Ascending aorta (tissue), 2 donors: ENCODE results near the gene WDR36. TPM values are rescaled to one million over a fixed set of nuclear protein-coding genes. Genes with fewer than 3 reads are reported as not detected.

Experiments used
- DNase-seq, 2 donors: peaks; one replicate each; pipeline ENCODE4 v3.0.0-alpha.2; 2019; ENCODE audit warnings: low spot score in 2 of 2
- H3K27ac ChIP-seq, 2 donors: fragments of 200-600 bp; sonication (generic); one replicate each; pipeline ENCODE4 v1.5.1; 2016 to 2017; ENCODE audit warnings: mild to moderate bottlenecking in 1 of 2
- H3K27me3 ChIP-seq: fragments of 200-600 bp; sonication (generic); one replicate; pipeline ENCODE4 v1.5.1; 2017
- H3K36me3 ChIP-seq, 2 donors: fragments of 200-600 bp; sonication (generic); one replicate each; pipeline ENCODE4 v1.5.1; 2016
- H3K4me1 ChIP-seq, 2 donors: fragments of 200-600 bp; sonication (generic); one replicate each; pipeline ENCODE4 v1.5.1; 2016 to 2017; ENCODE audit warnings: mild to moderate bottlenecking in 1 of 2
- H3K4me3 ChIP-seq, 2 donors: fragments of 200-600 bp; sonication (generic); one replicate each; pipeline ENCODE4 v1.5.1; 2016 to 2017; ENCODE audit warnings: mild to moderate bottlenecking in 1 of 2
- H3K9me3 ChIP-seq, 2 donors: fragments of 200-600 bp; sonication (generic); one replicate each; pipeline ENCODE4 v1.5.1; 2016
- CTCF ChIP-seq, 3 experiments: fragments of 200-600 bp in 2 of 3; fragments of 450-650 bp in 1 of 3; sonication (generic) in 2 of 3; IDR thresholded peaks; one replicate each; pipeline ENCODE4 v1.5.1; 2016 to 2019; ENCODE audit warnings: antibody characterized with exemption in 3 of 3, mild to moderate bottlenecking in 1 of 3, moderate library complexity in 1 of 3
- intact Hi-C: fragments of 100-400 bp; cut with DNase I; formaldehyde crosslinking; loops from one replicate; pipeline ENCODE4 v1.15.1; 2023
- total RNA-seq: library from RNA; depleted of rRNA; stranded (reverse); fragments of >200 nt; gene quantifications from one replicate; pipeline ENCODE4 v1.1.0, GENCODE V29; 2016

Gene WDR36
- total RNA-seq, 1 donor from 2014 or later: 8.4 TPM

GRCh38 chr5:111168608-111169007 is 76.5 kb downstream of the WDR36 start:
- Histone ChIP-seq H3K27me3 (no peaks in the 10 kb centered on the region), H3K4me3 (no peak overlapping the region), H3K36me3 (no peaks in the 10 kb centered on the region), H3K27ac (no peak overlapping the region), H3K9me3 (no peaks in the 10 kb centered on the region), H3K4me1 (no peaks in the 10 kb centered on the region)
- intact Hi-C loops: no loop called here
- DNase-seq: no peak
- no peak for TF ChIP-seq CTCF (IDR thresholded peaks at IDR 0.05)

- Histone ChIP-seq H3K9me3 (no peaks in the 10 kb centered on the region), H3K27me3 (no peaks in the 10 kb centered on the region), H3K4me1 (no peaks in the 10 kb centered on the region), H3K36me3 (no peaks in the 10 kb centered on the region), H3K27ac (no peak overlapping the region), H3K4me3 (no peak overlapping the region)
- intact Hi-C loops: no loop called here
- TF ChIP-seq CTCF (IDR thresholded peaks at IDR 0.05): no peak
- DNase-seq: no peak
These were observed 77.1 kb downstream of the WDR36 start for GRCh38 chr5:111169269-111169668.

GRCh38 chr5:111170279-111170678 is 78.1 kb downstream of the WDR36 start:
- no peaks in the 10 kb centered on the region for H3K9me3 ChIP-seq
- TF ChIP-seq CTCF (IDR thresholded peaks at IDR 0.05): no peak
- H3K27ac ChIP-seq: no peak overlapping the region
- DNase-seq: no peak
- H3K4me3 ChIP-seq: no peak overlapping the region
- H3K36me3 ChIP-seq: no peaks in the 10 kb centered on the region
- no peaks in the 10 kb centered on the region for H3K4me1 ChIP-seq
- H3K27me3 ChIP-seq: no peaks in the 10 kb centered on the region
- intact Hi-C loops: no loop called here

- Histone ChIP-seq H3K4me1 (no peaks in the 10 kb centered on the region), H3K27me3 (no peaks in the 10 kb centered on the region), H3K4me3 (no peak overlapping the region), H3K9me3 (no peaks in the 10 kb centered on the region), H3K36me3 (no peaks in the 10 kb centered on the region), H3K27ac (no peak overlapping the region)
- DNase-seq: no peak
- no peak for TF ChIP-seq CTCF (IDR thresholded peaks at IDR 0.05)
- intact Hi-C loops: no loop called here
These were observed 80.4 kb downstream of the WDR36 start for GRCh38 chr5:111172504-111172903.

- H3K9me3 ChIP-seq: no peaks in the 10 kb centered on the region
- intact Hi-C loops: no loop called here
- no peak overlapping the region for H3K27ac ChIP-seq
- no peak for DNase-seq
- no peak overlapping the region for H3K4me3 ChIP-seq
- no peak for TF ChIP-seq CTCF (IDR thresholded peaks at IDR 0.05)
- no peaks in the 10 kb centered on the region for H3K36me3 ChIP-seq
- no peaks in the 10 kb centered on the region for H3K4me1 ChIP-seq
- H3K27me3 ChIP-seq: no peaks in the 10 kb centered on the region
These were observed 81.3 kb downstream of the WDR36 start for GRCh38 chr5:111173476-111173875.

Other genes with a start within 250 kb of the WDR36 start
- not detected for gene TSLP, start 20.6 kb upstream of the WDR36 start, total RNA-seq
- under 0.01 TPM for gene CAMK4, start 132.0 kb downstream of the WDR36 start, total RNA-seq